DOHH2 (cell line): Measurements from ENCODE around the gene NMUR1.

Experiments used
- EZH2phosphoT487 ChIP-seq: fragments of 200-600 bp; sonication (generic); IDR thresholded peaks from 2 replicates; pipeline ENCODE4 v1.6.1; 2017; ENCODE audit warnings: borderline replicate concordance, mild to moderate bottlenecking, antibody characterized with exemption, low read length, moderate library complexity, mixed read lengths
- TF ChIP-seq, protein P1 (sequence below): fragments of 200-600 bp; sonication (generic); IDR thresholded peaks from one replicate; pipeline ENCODE4 v1.5.1; 2014; ENCODE audit warnings: antibody characterized with exemption, mild to moderate bottlenecking, low read depth, low read length; ENCODE audit not compliant: poor library complexity, severe bottlenecking

DNA sequence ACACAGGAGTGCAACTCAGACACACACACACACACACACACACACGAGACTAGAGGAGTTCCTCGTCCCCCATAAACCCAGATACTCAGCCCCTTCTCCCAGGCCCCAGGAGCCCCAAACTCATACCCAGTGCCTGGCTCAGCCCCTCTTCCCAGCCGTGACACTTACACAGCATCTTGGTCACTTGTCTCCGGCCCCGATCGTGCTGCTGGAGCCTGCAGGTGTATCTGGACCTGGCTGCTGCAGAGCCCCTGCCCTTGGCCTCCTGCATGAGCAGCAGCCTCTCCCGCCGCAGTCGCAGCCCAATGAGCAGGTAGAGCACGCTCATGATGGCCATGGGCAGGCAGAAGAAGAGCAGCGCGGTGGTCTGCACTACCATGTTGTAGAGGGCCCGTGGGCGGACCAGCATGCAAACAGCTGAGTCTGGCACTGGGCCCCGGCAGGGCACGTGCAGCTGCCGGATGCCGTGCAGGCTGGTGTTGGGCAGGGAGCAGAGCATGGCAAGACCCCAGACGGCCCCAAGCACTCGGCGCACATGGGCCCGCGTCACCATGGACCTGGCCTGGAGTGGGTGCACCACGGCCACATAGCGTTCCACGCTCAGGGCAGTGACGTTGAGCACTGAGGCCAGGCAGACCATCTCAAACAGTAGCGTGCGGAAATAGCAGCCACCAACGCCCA lies 2.1 kb downstream of the NMUR1 start:
- TF ChIP-seq, protein P1, sequence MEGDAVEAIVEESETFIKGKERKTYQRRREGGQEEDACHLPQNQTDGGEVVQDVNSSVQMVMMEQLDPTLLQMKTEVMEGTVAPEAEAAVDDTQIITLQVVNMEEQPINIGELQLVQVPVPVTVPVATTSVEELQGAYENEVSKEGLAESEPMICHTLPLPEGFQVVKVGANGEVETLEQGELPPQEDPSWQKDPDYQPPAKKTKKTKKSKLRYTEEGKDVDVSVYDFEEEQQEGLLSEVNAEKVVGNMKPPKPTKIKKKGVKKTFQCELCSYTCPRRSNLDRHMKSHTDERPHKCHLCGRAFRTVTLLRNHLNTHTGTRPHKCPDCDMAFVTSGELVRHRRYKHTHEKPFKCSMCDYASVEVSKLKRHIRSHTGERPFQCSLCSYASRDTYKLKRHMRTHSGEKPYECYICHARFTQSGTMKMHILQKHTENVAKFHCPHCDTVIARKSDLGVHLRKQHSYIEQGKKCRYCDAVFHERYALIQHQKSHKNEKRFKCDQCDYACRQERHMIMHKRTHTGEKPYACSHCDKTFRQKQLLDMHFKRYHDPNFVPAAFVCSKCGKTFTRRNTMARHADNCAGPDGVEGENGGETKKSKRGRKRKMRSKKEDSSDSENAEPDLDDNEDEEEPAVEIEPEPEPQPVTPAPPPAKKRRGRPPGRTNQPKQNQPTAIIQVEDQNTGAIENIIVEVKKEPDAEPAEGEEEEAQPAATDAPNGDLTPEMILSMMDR: no peak
- no peak for TF ChIP-seq EZH2phosphoT487
